Endothelial cell of umbilical vein (primary cell): ENCODE measurements around the gene EXT2.

Experiments used
- CTCF ChIP-seq, 2 donors: IDR thresholded peaks; 1 replicate in 1 of 2; 2 replicates in 1 of 2; pipeline ENCODE4 v1.5.1; 2011; ENCODE audit warnings: low read length in 2 of 2, mild to moderate bottlenecking in 2 of 2, moderate library complexity in 2 of 2, control low read depth in 1 of 2, inconsistent platforms in 1 of 2, low read depth in 1 of 2; ENCODE audit not compliant: insufficient read depth in 1 of 2; ENCODE audit errors: extremely low read depth in 1 of 2
- EZH2 ChIP-seq: IDR thresholded peaks from 2 replicates; pipeline ENCODE4 v1.6.1; 2012; ENCODE audit warnings: borderline replicate concordance, low read depth, mild to moderate bottlenecking, moderate library complexity, low read length, inconsistent platforms; ENCODE audit not compliant: severe bottlenecking

- TF ChIP-seq CTCF (IDR thresholded peaks at IDR 0.05; ENCODE audit: extremely low read depth in 1 of 2, insufficient read depth in 1 of 2, low read depth in 1 of 2, low read length in 2 of 2) (no peak), EZH2 (no peak)
Observed at GRCh38 chr11:44248109-44248508, 152.6 kb downstream of the EXT2 start.
